Activated CD4-positive, alpha-beta T cell treated with anti-CD3 and anti-CD28 coated beads, Interleukin-2, amount 50 U/mL, for 48 hours (primary cell): ENCODE data around the gene KLHDC4.

ENCODE experiments used
- DNase-seq, 2 experiments: peaks; one replicate each; pipeline ENCODE4 v3.0.0-alpha.2; 2020

Gene KLHDC4

GRCh38 chr16:87715231-87715630, 50.6 kb downstream of the KLHDC4 start:
- no peak for DNase-seq

GRCh38 chr16:87713451-87714229, 52.1 kb downstream of the KLHDC4 start:
- DNase-seq = peak; percentile 59 to 70

GRCh38 chr16:87712184-87712762, 53.5 kb downstream of the KLHDC4 start:
- no peak for DNase-seq

GRCh38 chr16:87710887-87711286, 54.9 kb downstream of the KLHDC4 start:
- no peak for DNase-seq

GRCh38 chr16:87709677-87710076, 56.1 kb downstream of the KLHDC4 start:
- no peak for DNase-seq

GRCh38 chr16:87708881-87709638, 56.7 kb downstream of the KLHDC4 start:
- no peak for DNase-seq

- DNase-seq = no peak
These were observed 57.8 kb downstream of the KLHDC4 start for GRCh38 chr16:87707714-87708580.

GRCh38 chr16:87707097-87707496, 58.7 kb downstream of the KLHDC4 start:
- DNase-seq = no peak

GRCh38 chr16:87706278-87707000, 59.3 kb downstream of the KLHDC4 start:
- no peak for DNase-seq

GRCh38 chr16:87705771-87706277, 60.0 kb downstream of the KLHDC4 start:
- no peak for DNase-seq

GRCh38 chr16:87704754-87705353, 60.9 kb downstream of the KLHDC4 start:
- DNase-seq = no peak

GRCh38 chr16:87703835-87704375, 61.9 kb downstream of the KLHDC4 start:
- DNase-seq = no peak

GRCh38 chr16:87703071-87703470, 62.7 kb downstream of the KLHDC4 start:
- no peak for DNase-seq

- peak; percentile 59 to 72 for DNase-seq
These were observed 63.4 kb downstream of the KLHDC4 start for GRCh38 chr16:87702325-87702811.

- DNase-seq = no peak
These were observed 64.3 kb downstream of the KLHDC4 start for GRCh38 chr16:87701505-87701921.

- no peak for DNase-seq
These were observed 64.7 kb downstream of the KLHDC4 start for GRCh38 chr16:87701078-87701460.

GRCh38 chr16:87700406-87701077, 65.2 kb downstream of the KLHDC4 start:
- DNase-seq = peak in 1 of 2 experiments; percentile 19

GRCh38 chr16:87698676-87699199, 67.0 kb downstream of the KLHDC4 start:
- DNase-seq = no peak

GRCh38 chr16:87698241-87698640, 67.5 kb downstream of the KLHDC4 start:
- DNase-seq = peak in 1 of 2 experiments; percentile 20

- no peak for DNase-seq
These were observed 68.0 kb downstream of the KLHDC4 start for GRCh38 chr16:87697792-87698191.
